Loucy (cell line): ENCODE results near the gene FBLN5.
A peak's percentile ranks its signal among the peaks of the same experiment; 100 is the strongest.

Source experiments
- CTCF ChIP-seq: fragments of 200-600 bp; sonication (generic); conservative IDR thresholded peaks from 2 replicates; pipeline ENCODE4 v1.5.1; 2014; ENCODE audit warnings: mild to moderate bottlenecking, antibody characterized with exemption, low read length
- EZH2phosphoT487 ChIP-seq: fragments of 200-600 bp; IDR thresholded peaks from 2 replicates; pipeline ENCODE4 v1.6.1; 2018; ENCODE audit warnings: antibody characterized with exemption, mild to moderate bottlenecking, moderate library complexity, borderline replicate concordance

DNA sequence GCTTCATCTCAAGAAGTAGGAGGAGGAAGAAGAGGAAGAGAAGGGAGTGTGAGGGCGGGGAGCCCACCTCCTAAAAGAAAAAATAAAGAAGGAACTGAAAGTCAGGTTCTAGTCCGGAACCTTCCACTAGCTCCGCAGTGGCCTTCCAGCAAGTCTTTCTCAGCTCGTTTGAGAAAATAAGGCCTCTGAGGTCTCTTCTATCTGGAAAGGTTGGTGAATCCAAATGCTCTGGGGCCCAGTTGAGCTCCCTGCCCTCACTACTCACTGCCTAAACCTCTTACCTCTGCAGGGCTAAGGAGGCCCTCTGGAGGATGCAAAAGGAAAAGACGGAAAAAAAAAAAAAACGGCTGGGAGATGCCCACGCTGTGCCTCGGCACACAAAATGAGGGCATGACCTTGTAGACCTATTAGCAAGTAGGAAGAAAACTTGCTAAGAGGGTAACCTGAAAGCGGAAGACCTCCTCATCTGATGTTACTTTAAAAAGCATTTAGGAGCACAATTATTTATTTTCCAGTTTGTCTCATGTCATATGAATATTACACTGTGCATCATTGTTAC lies 35.9 kb downstream of the FBLN5 start:
- TF ChIP-seq CTCF (peak; percentile 73), EZH2phosphoT487 (no peak)
